ENCODE data around the gene PLCL1. TPM values are rescaled to one million over a fixed set of nuclear protein-coding genes. Genes with fewer than 3 reads are reported as not detected.

Gene PLCL1
- total RNA-seq, 2 experiments from 2014 or later = 1.6 to 1.8 TPM

DNA sequence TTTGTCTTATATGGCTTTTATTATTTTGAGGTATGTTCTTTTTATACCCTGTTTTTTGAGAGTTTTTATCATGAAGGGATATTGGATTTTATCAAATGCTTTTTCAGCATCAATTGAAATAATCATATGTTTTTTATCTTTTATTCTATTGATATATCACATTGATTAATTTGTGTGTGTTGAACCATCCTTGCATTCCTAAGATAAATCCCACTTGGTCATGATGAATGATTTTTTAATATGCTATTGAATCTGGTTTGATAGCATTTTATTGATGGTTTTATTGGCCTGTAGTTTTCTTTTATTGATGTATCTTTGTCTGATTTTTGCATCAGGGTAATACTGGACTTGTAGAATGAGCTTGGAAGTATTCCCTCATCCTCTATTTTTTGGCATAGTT, 160.3 kb downstream of the PLCL1 start:
- H3K27ac Mint-ChIP-seq = no peak overlapping the region
- H3K9me3 Mint-ChIP-seq = peaks cover 13% of the 10 kb centered on the region
- no peaks in the 10 kb centered on the region for H3K27me3 Mint-ChIP-seq
- no peak overlapping the region for H3K4me3 Mint-ChIP-seq
- peaks cover 10% of the 10 kb centered on the region for H3K36me3 Mint-ChIP-seq (ENCODE audit: low read depth)
- POLR2A ChIA-PET = no interaction called here
- no peaks in the 10 kb centered on the region for H3K4me1 Mint-ChIP-seq
- no peak for DNase-seq
- CTCF ChIA-PET = no interaction called here

DNA sequence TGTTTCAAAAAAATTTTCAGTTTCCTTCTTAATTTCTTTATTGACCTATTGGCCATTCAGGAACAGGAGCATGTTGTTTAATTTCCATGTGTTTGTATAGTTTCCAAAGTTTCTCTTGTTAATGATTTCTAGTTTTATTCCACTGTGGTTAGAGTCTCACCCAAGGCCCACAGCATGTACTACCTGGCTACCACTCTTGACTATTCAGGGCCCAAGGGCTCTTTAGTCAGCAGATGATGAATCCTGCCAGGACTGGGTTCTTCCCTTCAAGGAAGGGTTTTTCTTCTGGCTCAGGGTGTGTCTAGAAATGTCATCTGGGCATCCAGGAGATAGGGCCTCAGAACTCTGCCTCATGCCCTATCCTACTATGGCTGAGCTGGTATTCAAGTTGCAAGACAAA, 161.4 kb downstream of the PLCL1 start:
- Mint-ChIP-seq H3K4me1 (no peaks in the 10 kb centered on the region), H3K4me3 (no peak overlapping the region), H3K36me3 (ENCODE audit: low read depth) (peaks cover 10% of the 10 kb centered on the region), H3K27me3 (no peaks in the 10 kb centered on the region), H3K27ac (no peak overlapping the region), H3K9me3 (peaks cover 13% of the 10 kb centered on the region)
- ChIA-PET POLR2A (no interaction called here), CTCF (no interaction called here)
- no peak for DNase-seq

DNA sequence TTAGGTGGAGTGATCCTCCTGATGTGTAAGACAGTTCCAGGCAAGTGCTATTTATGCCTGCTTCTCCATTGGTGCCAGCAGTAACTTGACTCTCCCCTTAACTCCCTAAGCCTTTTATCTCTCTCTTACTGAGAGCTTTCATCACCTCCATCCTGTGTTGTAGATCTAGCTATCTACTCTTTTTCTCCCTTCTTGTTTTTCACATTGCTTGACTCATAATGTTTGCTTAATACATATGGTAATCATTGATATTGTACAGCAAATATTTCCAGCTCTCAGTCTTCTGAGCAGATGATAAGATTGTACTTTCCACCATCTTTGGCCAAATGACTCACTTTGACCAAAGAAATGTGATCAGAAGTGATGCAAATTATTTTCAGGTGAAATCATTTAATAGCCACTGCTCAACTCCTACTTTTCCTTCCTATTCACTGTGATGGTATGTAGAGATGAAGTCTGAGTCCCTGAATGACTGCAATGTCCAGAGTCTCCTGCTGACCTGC, 165.0 kb downstream of the PLCL1 start:
- peaks cover 10% of the 10 kb centered on the region for H3K36me3 Mint-ChIP-seq (ENCODE audit: low read depth)
- no peak overlapping the region for H3K27ac Mint-ChIP-seq
- H3K9me3 Mint-ChIP-seq = peaks cover 13% of the 10 kb centered on the region
- no peaks in the 10 kb centered on the region for H3K27me3 Mint-ChIP-seq
- H3K4me3 Mint-ChIP-seq = no peak overlapping the region
- no peaks in the 10 kb centered on the region for H3K4me1 Mint-ChIP-seq
- DNase-seq = no peak
- ChIA-PET POLR2A (no interaction called here), CTCF (interaction anchor here (0.6 kb wide), 1 partner anchor 15 kb away, joined by 3 read pairs; no protein-coding TSS in a partner anchor)

DNA sequence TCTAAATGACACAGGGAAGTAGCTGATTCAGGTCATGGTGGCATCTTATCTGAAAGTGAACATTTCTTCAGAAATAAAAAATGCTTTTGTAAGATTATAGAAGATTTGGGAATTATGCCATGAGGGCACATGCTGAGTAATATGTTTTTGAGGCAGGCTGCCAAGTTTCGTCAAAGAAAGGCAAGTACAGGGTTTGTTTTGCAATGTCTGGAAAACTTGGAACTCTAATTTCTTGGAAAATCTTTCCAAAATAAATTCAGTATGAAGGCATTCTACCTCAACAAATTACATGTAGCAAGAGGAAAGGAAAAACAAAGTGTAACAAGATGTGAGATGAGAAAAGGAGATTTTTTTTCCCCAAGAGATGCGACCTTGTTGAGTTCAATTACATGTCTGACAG, 167.7 kb downstream of the PLCL1 start:
- CTCF ChIA-PET = no interaction called here
- Mint-ChIP-seq H3K9me3 (peaks cover 6% of the 10 kb centered on the region), H3K4me3 (no peak overlapping the region), H3K4me1 (no peaks in the 10 kb centered on the region), H3K27me3 (no peaks in the 10 kb centered on the region), H3K27ac (no peak overlapping the region), H3K36me3 (ENCODE audit: low read depth) (no peaks in the 10 kb centered on the region)
- no peak for DNase-seq
- POLR2A ChIA-PET = no interaction called here

DNA sequence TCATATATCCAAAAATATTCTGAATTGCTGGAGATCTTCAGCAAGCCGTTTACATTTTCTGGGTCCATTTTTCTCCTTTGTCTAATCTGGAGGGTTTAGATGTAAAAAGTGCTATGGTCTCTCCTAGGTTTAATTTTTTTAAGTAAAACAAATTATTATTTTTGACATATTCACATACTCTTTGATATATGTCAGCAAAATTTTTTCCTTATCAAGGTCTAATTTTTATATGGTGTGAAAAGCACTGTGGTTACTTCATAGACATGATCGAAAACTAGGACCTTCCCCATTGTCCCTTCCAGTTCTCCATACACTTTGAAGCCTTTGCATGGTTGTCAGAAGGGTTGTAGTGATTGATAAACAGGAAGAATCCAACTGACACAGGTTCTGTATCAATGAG, 168.2 kb downstream of the PLCL1 start:
- Mint-ChIP-seq H3K27ac (no peak overlapping the region), H3K27me3 (no peaks in the 10 kb centered on the region), H3K4me1 (no peaks in the 10 kb centered on the region), H3K9me3 (peaks cover 6% of the 10 kb centered on the region), H3K36me3 (ENCODE audit: low read depth) (no peaks in the 10 kb centered on the region), H3K4me3 (no peak overlapping the region)
- ChIA-PET CTCF (no interaction called here), POLR2A (no interaction called here)
- no peak for DNase-seq

DNA sequence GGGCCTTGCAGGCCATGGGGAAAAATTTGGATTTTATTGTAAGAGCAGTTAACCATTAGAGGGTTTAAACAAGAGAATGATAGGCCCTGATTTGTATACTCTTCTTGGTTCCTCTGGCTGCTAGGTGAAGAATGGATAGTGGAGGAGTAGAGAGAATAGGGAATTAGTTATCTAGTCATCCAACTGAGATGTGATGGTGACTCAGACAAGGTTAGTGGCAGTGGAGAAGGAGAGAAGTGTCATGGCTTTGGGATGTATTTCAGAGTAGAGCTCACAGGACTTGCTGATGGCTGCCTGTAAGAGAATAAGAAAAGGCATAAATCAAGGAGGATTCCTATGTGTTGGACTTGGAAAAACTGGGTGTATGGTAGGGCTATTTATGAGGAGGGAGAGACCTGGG, 169.4 kb downstream of the PLCL1 start:
- H3K36me3 Mint-ChIP-seq (ENCODE audit: low read depth) = no peaks in the 10 kb centered on the region
- no peaks in the 10 kb centered on the region for H3K27me3 Mint-ChIP-seq
- no peak for DNase-seq
- no peaks in the 10 kb centered on the region for H3K4me1 Mint-ChIP-seq
- ChIA-PET POLR2A (interaction anchor here (0.6 kb wide), 1 partner anchor 29 kb away, joined by 3 read pairs; no protein-coding TSS in a partner anchor), CTCF (interaction anchor here (1.3 kb wide), 1 partner anchor 16 kb away, joined by 4 read pairs; no protein-coding TSS in a partner anchor)
- peaks cover 6% of the 10 kb centered on the region for H3K9me3 Mint-ChIP-seq
- H3K4me3 Mint-ChIP-seq = no peak overlapping the region
- H3K27ac Mint-ChIP-seq = no peak overlapping the region

DNA sequence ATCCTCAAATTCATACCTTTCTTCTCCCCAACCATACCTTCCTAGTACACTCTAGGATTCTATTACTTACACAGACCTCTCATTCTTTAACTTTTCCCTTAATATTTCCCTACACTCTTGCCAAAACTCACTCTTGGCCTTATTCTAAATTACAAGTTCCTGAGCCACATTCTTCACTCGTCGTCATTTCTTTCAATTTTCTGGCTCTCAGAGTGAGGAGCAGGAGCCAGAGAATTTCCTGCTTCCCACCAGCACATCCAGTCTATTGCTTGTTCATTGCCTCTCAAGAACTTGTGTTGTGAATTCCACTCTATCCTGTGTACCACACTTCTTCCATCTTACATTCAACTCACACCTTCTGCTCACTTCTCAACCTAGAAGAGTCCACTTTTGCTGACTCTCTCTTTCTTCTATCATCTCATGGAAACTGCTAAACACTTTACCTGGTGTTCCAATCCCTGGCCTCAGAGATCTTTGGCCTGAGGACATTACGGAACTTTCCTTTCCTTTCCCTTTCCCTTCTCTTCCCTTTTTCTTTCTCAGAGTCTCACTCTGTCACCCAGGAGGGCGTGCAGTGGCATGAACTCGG, 171.6 kb downstream of the PLCL1 start:
- H3K4me3 Mint-ChIP-seq = no peak overlapping the region

DNA sequence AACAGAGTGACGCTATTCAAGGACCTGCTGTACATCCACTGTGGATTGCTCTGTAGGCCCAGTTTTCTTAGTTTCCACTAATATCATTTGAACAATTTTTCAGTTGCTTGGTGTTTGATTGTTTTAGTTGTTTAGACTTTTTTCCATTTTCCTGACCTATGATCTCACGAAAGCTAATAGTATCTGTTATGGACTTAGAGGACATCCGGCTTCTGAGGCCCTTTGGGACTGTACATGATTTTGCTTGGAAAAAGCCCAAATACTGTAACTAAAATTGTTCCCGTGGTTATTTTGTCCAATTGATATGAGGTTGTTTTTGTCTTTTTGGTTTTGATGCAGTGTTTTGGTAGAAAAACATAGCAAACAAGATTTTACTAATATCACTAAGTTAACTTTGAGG, 174.6 kb downstream of the PLCL1 start:
- ChIA-PET POLR2A (no interaction called here), CTCF (no interaction called here)
- H3K9me3 Mint-ChIP-seq = peaks cover 4% of the 10 kb centered on the region
- no peak for DNase-seq
- no peaks in the 10 kb centered on the region for H3K4me1 Mint-ChIP-seq
- no peaks in the 10 kb centered on the region for H3K36me3 Mint-ChIP-seq (ENCODE audit: low read depth)
- H3K27ac Mint-ChIP-seq = no peak overlapping the region
- no peaks in the 10 kb centered on the region for H3K27me3 Mint-ChIP-seq
- H3K4me3 Mint-ChIP-seq = no peak overlapping the region

More for the DNA sequence above, 171.6 kb downstream of the PLCL1 start:
- Mint-ChIP-seq H3K27me3 (no peaks in the 10 kb centered on the region), H3K27ac (no peak overlapping the region), H3K4me1 (no peaks in the 10 kb centered on the region), H3K36me3 (ENCODE audit: low read depth) (no peaks in the 10 kb centered on the region), H3K9me3 (peaks cover 6% of the 10 kb centered on the region)
- POLR2A ChIA-PET = no interaction called here
- CTCF ChIA-PET = no interaction called here
- no peak for DNase-seq

DNA sequence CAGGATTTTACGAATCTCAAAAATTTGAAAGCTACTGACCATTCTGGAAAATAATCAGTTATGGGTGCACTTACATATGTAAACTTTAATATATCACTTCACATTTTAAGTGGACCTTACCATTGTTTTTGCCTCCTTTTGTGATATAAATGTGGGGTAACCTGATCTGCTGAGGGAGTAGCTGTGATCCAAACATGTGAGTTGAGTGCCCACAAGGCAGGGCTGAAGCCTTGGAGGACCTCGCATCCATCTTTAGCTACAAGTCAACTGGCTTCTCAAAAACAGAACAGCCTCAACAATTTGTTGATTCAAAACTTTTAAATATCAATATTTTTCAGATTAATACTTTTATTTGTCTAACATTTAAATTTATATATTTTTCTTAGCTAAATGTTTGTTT, 178.2 kb downstream of the PLCL1 start:
- no peaks in the 10 kb centered on the region for H3K27me3 Mint-ChIP-seq
- POLR2A ChIA-PET = no interaction called here
- CTCF ChIA-PET = no interaction called here
- no peaks in the 10 kb centered on the region for H3K4me1 Mint-ChIP-seq
- no peak for DNase-seq
- no peak overlapping the region for H3K27ac Mint-ChIP-seq
- no peak overlapping the region for H3K4me3 Mint-ChIP-seq
- no peaks in the 10 kb centered on the region for H3K9me3 Mint-ChIP-seq
- H3K36me3 Mint-ChIP-seq (ENCODE audit: low read depth) = no peaks in the 10 kb centered on the region

DNA sequence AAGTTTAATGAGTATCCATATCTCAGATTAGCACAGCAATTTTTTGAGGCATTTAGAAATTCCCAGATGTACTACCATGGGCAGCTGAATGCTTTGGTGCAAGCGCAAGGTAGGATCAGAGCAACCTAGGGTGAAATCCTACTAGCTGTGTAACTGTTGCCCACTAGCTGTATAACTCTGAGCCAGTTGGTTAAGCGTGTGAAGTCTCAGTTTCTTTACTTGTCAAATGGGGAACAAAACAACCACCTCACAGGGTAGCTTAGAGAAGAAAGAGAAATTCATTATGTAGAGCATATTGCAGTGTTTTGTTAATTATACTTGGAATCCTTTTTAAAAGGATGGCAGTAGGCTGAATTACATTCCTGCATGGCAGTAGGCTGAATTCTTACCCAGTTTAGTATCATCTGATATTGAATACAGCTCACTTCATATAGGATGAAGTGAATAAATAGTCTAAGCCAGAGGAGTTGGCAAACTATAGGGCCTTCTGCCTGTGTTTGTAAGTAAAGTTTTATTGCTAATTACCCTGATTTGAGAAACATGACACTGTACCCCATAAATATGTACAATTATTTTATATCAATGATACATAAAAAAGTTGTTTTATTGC, 180.7 kb downstream of the PLCL1 start:
- Mint-ChIP-seq H3K27ac (no peak overlapping the region), H3K4me3 (no peak overlapping the region), H3K36me3 (ENCODE audit: low read depth) (peaks cover 1% of the 10 kb centered on the region), H3K4me1 (no peaks in the 10 kb centered on the region), H3K9me3 (peaks cover 9% of the 10 kb centered on the region), H3K27me3 (no peaks in the 10 kb centered on the region)
- POLR2A ChIA-PET = no interaction called here
- CTCF ChIA-PET = interaction anchor here (0.5 to 1.2 kb wide), 4 partner anchors 28 to 431 kb away, joined by 3 to 6 read pairs (median 3); no protein-coding TSS in a partner anchor
- DNase-seq = no peak

DNA sequence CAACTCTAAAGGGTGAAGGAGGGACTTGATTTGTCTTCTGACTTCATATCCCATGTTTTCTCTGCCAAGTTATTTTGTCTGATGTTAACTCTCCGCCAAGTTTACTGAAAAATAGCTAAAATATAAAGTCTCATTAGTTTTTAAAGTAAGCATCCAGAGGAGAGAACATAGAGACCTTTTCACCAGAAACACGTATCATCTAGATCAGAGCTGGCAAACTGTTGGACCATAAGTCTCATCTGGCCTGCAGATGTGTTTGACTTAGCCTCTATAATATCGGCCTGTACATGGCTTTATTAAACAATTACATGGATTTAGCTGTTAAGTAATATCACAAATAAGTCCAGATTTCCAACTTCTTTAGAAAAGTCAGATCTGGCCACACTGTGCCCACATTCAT, 182.6 kb downstream of the PLCL1 start:
- Mint-ChIP-seq H3K4me3 (no peak overlapping the region), H3K36me3 (ENCODE audit: low read depth) (peaks cover 5% of the 10 kb centered on the region), H3K27ac (no peak overlapping the region), H3K27me3 (no peaks in the 10 kb centered on the region), H3K9me3 (peaks cover 12% of the 10 kb centered on the region), H3K4me1 (no peaks in the 10 kb centered on the region)
- DNase-seq = no peak
- ChIA-PET CTCF (no interaction called here), POLR2A (no interaction called here)

DNA sequence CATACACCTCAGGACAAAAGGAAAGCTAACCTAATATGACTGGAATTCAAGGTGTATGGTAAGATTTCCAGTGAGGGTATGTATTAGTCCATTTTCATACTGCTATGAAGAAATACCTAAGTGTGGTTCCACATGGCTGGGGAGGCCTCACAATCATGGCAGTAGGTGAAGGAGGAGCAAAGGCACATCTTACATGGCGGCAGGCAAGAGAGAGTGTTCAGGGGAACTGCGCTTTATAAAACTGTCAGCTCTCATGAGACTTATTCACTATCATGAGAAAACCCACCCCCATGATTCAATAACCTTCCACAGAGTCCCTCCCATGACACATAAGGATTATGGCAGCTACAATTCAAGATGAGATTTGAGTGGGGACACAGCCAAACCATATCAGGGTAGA, 186.0 kb downstream of the PLCL1 start:
- no peak overlapping the region for H3K27ac Mint-ChIP-seq
- no peak overlapping the region for H3K4me3 Mint-ChIP-seq
- no peaks in the 10 kb centered on the region for H3K27me3 Mint-ChIP-seq
- ChIA-PET POLR2A (no interaction called here), CTCF (interaction anchor here (1.1 kb wide), 1 partner anchor 17 kb away, joined by 4 read pairs; no protein-coding TSS in a partner anchor)
- DNase-seq = no peak
- H3K4me1 Mint-ChIP-seq = no peaks in the 10 kb centered on the region
- H3K36me3 Mint-ChIP-seq (ENCODE audit: low read depth) = peaks cover 5% of the 10 kb centered on the region
- peaks cover 16% of the 10 kb centered on the region for H3K9me3 Mint-ChIP-seq

DNA sequence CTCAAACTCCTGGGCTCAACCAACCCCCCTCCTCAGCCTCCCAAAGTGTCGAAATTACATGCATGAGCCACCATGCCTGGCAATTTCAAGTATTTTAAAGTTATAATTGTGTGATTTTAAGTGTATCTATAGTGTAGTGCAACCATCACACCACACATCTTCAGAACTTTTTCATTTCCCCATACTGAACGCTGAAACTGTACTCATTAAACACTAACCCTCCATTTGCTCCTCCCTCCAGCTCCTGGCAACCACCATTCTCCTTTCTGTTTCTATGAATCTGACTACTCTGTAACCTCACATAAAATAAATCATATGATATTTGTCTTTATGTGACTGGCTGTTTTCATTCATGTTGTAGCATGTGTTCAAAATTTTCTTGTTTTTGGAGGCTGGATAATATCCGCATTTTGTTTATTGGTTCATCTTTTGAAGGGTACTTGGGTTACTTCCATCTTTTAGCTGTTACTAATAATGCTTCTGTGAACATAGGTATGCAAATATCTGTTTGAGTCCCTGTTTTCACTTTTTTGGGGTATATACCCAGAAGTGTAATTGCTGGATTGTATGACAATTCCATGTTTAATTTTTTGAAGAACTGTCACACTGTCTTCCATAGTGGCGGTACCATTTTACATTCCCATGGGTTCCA, 188.2 kb downstream of the PLCL1 start:
- Mint-ChIP-seq H3K4me3 (no peak overlapping the region), H3K9me3 (peaks cover 16% of the 10 kb centered on the region), H3K27ac (no peak overlapping the region), H3K36me3 (ENCODE audit: low read depth) (peaks cover 5% of the 10 kb centered on the region), H3K4me1 (peaks cover 8% of the 10 kb centered on the region), H3K27me3 (no peaks in the 10 kb centered on the region)
- POLR2A ChIA-PET = no interaction called here
- CTCF ChIA-PET = interaction anchor here (1.9 kb wide), 1 partner anchor 9 kb away, joined by 5 read pairs; no protein-coding TSS in a partner anchor
- no peak for DNase-seq

Data from activated CD4-positive, alpha-beta T cell treated with anti-CD3 and anti-CD28 coated beads, Interleukin-2, amount 10 ng/mL, durations not matched to agents 7 days and 5 days (primary cell).